Stimulated activated CD4-positive, alpha-beta T cell treated with anti-CD3 and anti-CD28 coated beads, TNF-alpha, amount 100 ng/mL, for 48 hours (primary cell): ENCODE results near the gene RBP7.

Experiments used
- DNase-seq, 3 donors: peaks; one replicate each; pipeline ENCODE4 v3.0.0-alpha.2; 2020; ENCODE audit warnings: low read depth in 3 of 3

RBP7 gene

GRCh38 chr1:10065344-10065685 lies 68.3 kb downstream of the RBP7 start:
- DNase-seq, result no peak
